GM21528 (cell line): ENCODE measurements around the gene GBGT1.

Experiments
- ATAC-seq: cut with Tn5 transposase; IDR thresholded peaks from one replicate; pipeline ENCODE4 v1.9.1; 2021; ENCODE audit warnings: mild to moderate bottlenecking, moderate library complexity; ENCODE audit not compliant: unreplicated experiment, low FRiP score

The GBGT1 gene

GRCh38 chr9:133144904-133145851 lies 18.5 kb downstream of the GBGT1 start:
- ATAC-seq: no peak

- ATAC-seq: peak; percentile 36
Measured at GRCh38 chr9:133144142-133144903, 19.4 kb downstream of the GBGT1 start.

- no peak for ATAC-seq
Measured at GRCh38 chr9:133143639-133144141, 20.0 kb downstream of the GBGT1 start.

- no peak for ATAC-seq
Measured at GRCh38 chr9:133142684-133143622, 20.8 kb downstream of the GBGT1 start.

- ATAC-seq: no peak
Measured at GRCh38 chr9:133141833-133142595, 21.7 kb downstream of the GBGT1 start.

GRCh38 chr9:133140606-133141005 lies 23.1 kb downstream of the GBGT1 start:
- no peak for ATAC-seq

- no peak for ATAC-seq
Measured at GRCh38 chr9:133140174-133140505, 23.6 kb downstream of the GBGT1 start.

- ATAC-seq: no peak
Measured at GRCh38 chr9:133139246-133140173, 24.2 kb downstream of the GBGT1 start.

GRCh38 chr9:133137451-133138231 lies 26.1 kb downstream of the GBGT1 start:
- no peak for ATAC-seq

- ATAC-seq: no peak
Measured at GRCh38 chr9:133135146-133135745, 28.5 kb downstream of the GBGT1 start.

GRCh38 chr9:133134388-133135145 lies 29.1 kb downstream of the GBGT1 start:
- no peak for ATAC-seq

- peak; percentile 67 for ATAC-seq
Measured at GRCh38 chr9:133133681-133134387, 29.9 kb downstream of the GBGT1 start.

- ATAC-seq: no peak
Measured at GRCh38 chr9:133132174-133132573, 31.5 kb downstream of the GBGT1 start.

- no peak for ATAC-seq
Measured at GRCh38 chr9:133131506-133131905, 32.2 kb downstream of the GBGT1 start.

GRCh38 chr9:133130685-133131244 lies 32.9 kb downstream of the GBGT1 start:
- no peak for ATAC-seq
